Cardiac atrium fibroblast (primary cell): ENCODE measurements around the gene KRT33A. TPM values are rescaled to one million over a fixed set of nuclear protein-coding genes. Genes with fewer than 3 reads are reported as not detected.

Experiments
- total RNA-seq: library from RNA; depleted of rRNA; stranded (reverse); fragments of >200 nt; gene quantifications from 2 replicates; pipeline ENCODE4 v1.2.3, GENCODE V29; 2015

Gene KRT33A
- total RNA-seq = not detected in 2 replicates

DNA sequence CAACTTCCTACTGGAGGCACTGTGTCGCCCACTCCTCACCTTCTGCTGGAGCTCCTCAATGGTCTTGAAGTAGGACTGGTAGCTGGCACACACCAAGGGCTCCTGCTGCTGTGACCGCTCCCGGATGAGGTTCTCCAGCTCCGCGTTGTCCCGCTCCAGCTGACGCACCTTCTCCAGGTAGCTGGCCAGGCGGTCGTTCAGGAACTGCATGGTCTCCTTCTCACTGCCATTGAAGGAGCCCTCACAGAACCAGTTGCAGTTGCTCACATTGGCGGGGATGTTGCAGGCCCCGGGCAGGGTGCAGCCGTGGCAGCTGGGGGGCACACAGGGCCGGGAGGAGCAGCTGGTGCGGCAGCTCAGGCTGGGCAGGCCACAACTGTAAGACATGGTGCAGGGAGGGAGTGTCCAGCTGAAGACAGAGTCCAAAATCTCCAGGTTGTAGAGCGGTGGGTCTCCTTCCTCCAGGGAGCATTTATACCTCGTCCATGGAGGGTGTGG is at the start of gene KRT33A:
Gene KRT33A, minus strand, starts transcription at position 448 of the 498 bp plus-strand sequence. Its CDS starts 61 bp downstream, at position 387.

DNA sequence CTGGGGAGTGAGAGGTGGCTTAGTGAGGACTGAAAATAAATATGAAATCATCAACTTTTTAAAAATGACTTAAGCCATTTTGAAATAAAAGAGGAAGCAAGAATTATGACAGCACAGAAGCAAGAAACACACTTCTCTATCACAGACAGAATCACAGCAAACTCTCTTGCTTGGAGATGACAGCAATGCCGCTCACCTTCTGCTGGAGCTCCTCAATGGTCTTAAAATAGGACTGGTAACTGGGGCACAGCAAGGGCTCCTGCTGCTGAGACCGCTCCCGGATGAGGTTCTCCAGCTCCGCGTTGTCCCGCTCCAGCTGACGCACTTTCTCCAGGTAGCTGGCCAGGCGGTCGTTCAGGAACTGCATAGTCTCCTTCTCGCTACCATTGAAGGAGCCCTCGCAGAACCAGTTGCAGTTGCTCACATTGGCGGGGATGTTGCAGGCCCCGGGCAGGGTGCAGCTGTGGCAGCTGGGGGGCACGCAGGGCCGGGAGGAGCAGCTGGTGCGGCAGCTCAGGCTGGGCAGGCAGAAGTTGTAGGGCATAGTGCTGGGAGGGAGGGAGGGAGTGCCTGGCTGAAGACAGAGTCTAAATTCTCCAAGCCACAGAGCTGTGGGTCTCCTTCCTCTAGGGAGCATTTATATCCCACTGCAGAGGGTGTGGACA is 46.5 kb upstream of the KRT33A start, which contains the start of gene KRT31:
Gene KRT31, minus strand, starts transcription at position 613 of the 665 bp plus-strand sequence. Its CDS starts 69 bp downstream, at position 544.

DNA sequence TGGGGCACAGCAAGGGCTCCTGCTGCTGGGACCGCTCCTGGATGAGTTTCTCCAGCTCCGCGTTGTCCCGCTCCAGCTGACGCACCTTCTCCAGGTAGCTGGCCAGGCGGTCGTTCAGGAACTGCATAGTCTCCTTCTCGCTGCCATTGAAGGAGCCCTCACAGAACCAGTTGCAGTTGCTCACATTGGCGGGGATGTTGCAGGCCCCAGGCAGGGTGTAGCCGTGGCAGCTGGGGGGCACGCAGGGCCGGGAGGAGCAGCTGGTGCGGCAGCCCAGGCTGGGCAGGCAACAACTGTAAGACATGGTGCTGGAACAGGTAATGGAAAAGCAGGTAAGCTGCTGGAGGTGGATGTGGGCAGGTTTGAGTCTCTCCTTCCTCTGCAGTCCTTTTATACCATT is 31.3 kb upstream of the KRT33A start, which contains the start of gene KRT34:
Gene KRT34, minus strand, starts transcription at position 364 of the 400 bp plus-strand sequence. Its CDS starts 60 bp downstream, at position 304.

GRCh38 chr17:41369713-41370112 is 19.1 kb upstream of the KRT33A start, which contains the start of gene KRT33B:
Gene KRT33B, minus strand, starts transcription at chr17:41369813. Its CDS starts 63 bp downstream, at chr17:41369750.

DNA sequence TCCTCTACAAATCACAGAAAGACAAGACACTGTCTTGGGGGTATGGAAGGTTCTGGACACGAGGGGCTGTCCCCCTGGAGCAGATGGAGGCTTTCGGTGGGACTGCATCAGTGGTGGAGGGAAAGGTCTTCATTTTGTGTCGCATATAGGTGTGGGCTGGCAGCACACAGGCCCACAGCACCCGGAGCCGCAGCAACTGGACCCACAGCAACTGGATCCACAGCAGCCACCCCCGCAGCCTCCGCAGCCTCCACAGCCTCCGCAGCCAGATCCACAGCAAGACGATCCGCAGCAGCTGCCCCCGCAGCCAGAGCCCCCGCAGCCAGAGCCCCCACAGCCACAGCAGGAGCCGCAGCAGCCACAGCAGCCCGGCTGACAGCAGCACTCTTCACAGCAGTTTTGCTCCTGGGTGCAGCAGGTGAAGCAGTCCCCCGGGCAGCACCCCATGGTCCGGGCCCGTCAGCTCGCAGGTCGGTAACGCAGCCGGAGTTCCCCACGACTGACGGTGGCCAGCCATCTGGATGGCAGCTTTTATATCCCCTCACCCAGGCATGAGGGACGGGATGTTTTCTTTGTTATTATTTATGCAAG is 35.3 kb downstream of the KRT33A start, which contains the start of gene KRTAP17-1:
Gene KRTAP17-1, minus strand, starts transcription at position 507 of the 591 bp plus-strand sequence. Its CDS starts 60 bp downstream, at position 447.

GRCh38 chr17:41308918-41309359 is 41.7 kb downstream of the KRT33A start, which contains the start of gene KRTAP16-1:
Gene KRTAP16-1, minus strand, starts transcription at chr17:41309309. Its CDS starts 56 bp downstream, at chr17:41309253.

DNA sequence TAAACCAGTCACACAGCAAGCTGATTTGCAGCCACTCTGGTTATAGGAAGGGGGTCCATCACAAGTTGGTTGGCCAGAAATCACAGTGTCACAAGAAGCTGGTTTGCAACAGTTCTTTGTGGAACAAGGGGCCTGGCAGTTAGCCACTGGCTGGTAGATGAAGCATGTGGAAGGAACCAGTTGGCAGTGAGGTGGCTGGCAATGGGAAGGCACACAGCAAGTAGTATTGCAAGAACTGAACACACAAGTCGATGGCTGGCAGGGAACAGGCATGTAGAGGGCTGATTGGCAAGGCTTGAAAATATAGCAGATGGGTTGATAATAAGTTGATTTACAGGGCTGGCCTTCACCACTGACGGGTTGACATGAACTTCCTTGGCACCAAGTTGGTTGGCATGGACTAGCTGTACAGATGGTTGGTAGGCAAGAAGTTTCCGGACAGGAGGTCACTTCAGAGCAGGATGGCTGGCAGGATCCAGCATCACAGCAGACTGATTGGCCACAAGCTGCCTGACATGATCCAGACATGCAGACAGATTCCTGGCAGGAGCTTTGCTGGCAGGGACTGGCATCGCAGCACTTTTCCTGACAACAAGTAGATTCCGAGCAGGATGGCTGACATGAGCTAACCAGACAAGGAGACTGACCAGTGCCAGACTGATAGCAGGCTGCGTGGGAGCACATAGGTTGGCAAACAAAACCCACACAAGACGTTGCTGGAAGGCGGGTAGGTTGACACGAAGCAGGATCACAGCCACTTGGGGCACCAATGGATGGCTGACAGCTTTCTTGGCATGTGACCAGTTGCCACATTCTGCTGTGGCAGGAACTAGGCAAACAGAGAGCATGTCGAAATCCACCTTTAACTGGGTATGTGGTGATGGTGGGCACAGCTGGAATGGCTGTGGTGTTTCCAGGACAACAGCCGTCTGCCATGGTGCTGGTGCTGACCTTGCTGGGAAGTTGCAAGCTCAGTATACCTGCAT is 48.4 kb downstream of the KRT33A start, which contains the start of gene KRTAP29-1:
Gene KRTAP29-1, minus strand, starts transcription at position 936 of the 986 bp plus-strand sequence. Its CDS starts 0 bp downstream, at position 936.

Other genes with a start within 250 kb of the KRT33A start
- gene KRTAP4-16, start 248.6 kb downstream of the KRT33A start, total RNA-seq = not detected in 2 replicates
- not detected in 2 replicates for gene KRTAP4-9, start 245.4 kb downstream of the KRT33A start, total RNA-seq
- gene KRTAP4-11, start 232.5 kb downstream of the KRT33A start, total RNA-seq = not detected in 2 replicates
- gene KRTAP4-12, start 226.6 kb downstream of the KRT33A start, total RNA-seq = not detected in 2 replicates
- not detected in 2 replicates for gene KRTAP4-6, start 210.3 kb downstream of the KRT33A start, total RNA-seq
- not detected in 2 replicates for gene KRTAP4-5, start 201.0 kb downstream of the KRT33A start, total RNA-seq
- not detected in 2 replicates for gene KRTAP4-4, start 190.1 kb downstream of the KRT33A start, total RNA-seq
- gene KRTAP4-3, start 182.6 kb downstream of the KRT33A start, total RNA-seq = not detected in 2 replicates
- gene KRTAP4-2, start 172.6 kb downstream of the KRT33A start, total RNA-seq = not detected in 2 replicates
- not detected in 2 replicates for gene KRTAP4-1, start 165.9 kb downstream of the KRT33A start, total RNA-seq
- not detected in 2 replicates for gene KRTAP9-1, start 160.9 kb downstream of the KRT33A start, total RNA-seq
- not detected in 2 replicates for gene KRTAP9-2, start 124.2 kb downstream of the KRT33A start, total RNA-seq
- not detected in 2 replicates for gene KRTAP9-3, start 118.4 kb downstream of the KRT33A start, total RNA-seq
- gene KRTAP9-8, start 112.8 kb downstream of the KRT33A start, total RNA-seq = not detected in 2 replicates
- gene KRTAP9-4, start 101.1 kb downstream of the KRT33A start, total RNA-seq = not detected in 2 replicates
- gene KRTAP9-9, start 95.4 kb downstream of the KRT33A start, total RNA-seq = not detected in 2 replicates
- not detected in 2 replicates for gene KRTAP9-6, start 85.5 kb downstream of the KRT33A start, total RNA-seq
- not detected in 2 replicates for gene KRTAP9-7, start 75.1 kb downstream of the KRT33A start, total RNA-seq
- not detected in 2 replicates for gene KRTAP29-1, start 48.0 kb downstream of the KRT33A start, total RNA-seq
- not detected in 2 replicates for gene KRTAP16-1, start 41.5 kb downstream of the KRT33A start, total RNA-seq
- gene KRTAP17-1, start 35.1 kb downstream of the KRT33A start, total RNA-seq = not detected in 2 replicates
- gene KRT33B, start 19.0 kb upstream of the KRT33A start, total RNA-seq = not detected in 2 replicates
- gene KRT34, start 31.5 kb upstream of the KRT33A start, total RNA-seq = not detected in 2 replicates
- gene KRT31, start 46.8 kb upstream of the KRT33A start, total RNA-seq = not detected in 2 replicates
- gene KRT37, start 73.8 kb upstream of the KRT33A start, total RNA-seq = not detected in 2 replicates
- gene KRT38, start 90.2 kb upstream of the KRT33A start, total RNA-seq = not detected in 2 replicates
- not detected in 2 replicates for gene KRT32, start 116.6 kb upstream of the KRT33A start, total RNA-seq
- not detected in 2 replicates for gene KRT35, start 130.3 kb upstream of the KRT33A start, total RNA-seq
- gene KRT36, start 139.1 kb upstream of the KRT33A start, total RNA-seq = not detected in 2 replicates
- not detected in 2 replicates for gene KRT13, start 154.8 kb upstream of the KRT33A start, total RNA-seq
- gene KRT15, start 168.1 kb upstream of the KRT33A start, total RNA-seq = 9.6 TPM in 1 of 2 replicates, not detected in the other
- gene KRT19, start 177.5 kb upstream of the KRT33A start, total RNA-seq = 0.72 and 5.7 TPM in 2 replicates
- not detected in 2 replicates for gene KRT9, start 221.2 kb upstream of the KRT33A start, total RNA-seq
- gene KRT14, start 236.1 kb upstream of the KRT33A start, total RNA-seq = not detected in 2 replicates